Subcutaneous adipose tissue (tissue), 4 donors: ENCODE data around the gene EGFL7. TPM values are rescaled to one million over a fixed set of nuclear protein-coding genes. Genes with fewer than 3 reads are reported as not detected.

ENCODE experiments used
- CTCF ChIP-seq: fragments of 450-650 bp; IDR thresholded peaks from one replicate; pipeline ENCODE4 v1.5.1; 2016; ENCODE audit warnings: low read depth, mild to moderate bottlenecking, control low read depth, antibody characterized with exemption, moderate library complexity
- total RNA-seq, 4 donors: library from RNA; depleted of rRNA; stranded (reverse); fragments of >200 nt; gene quantifications; one replicate each; pipeline ENCODE4 v1.1.0, GENCODE V29; 2016

The EGFL7 gene
- total RNA-seq, 4 donors from 2014 or later, result 47.6 to 161 (median 102) TPM

GRCh38 chr9:136626066-136626725 is 36.5 kb upstream of the EGFL7 start:
- no peak for TF ChIP-seq CTCF

- TF ChIP-seq CTCF, result no peak
Observed at GRCh38 chr9:136626740-136627642, 35.7 kb upstream of the EGFL7 start.

GRCh38 chr9:136627703-136628102 is 35.0 kb upstream of the EGFL7 start:
- TF ChIP-seq CTCF, result no peak

- TF ChIP-seq CTCF, result no peak
Observed at GRCh38 chr9:136628268-136628667, 34.4 kb upstream of the EGFL7 start.

GRCh38 chr9:136629001-136629878 is 33.5 kb upstream of the EGFL7 start:
- no peak for TF ChIP-seq CTCF

- TF ChIP-seq CTCF, result no peak
Observed at GRCh38 chr9:136629879-136630661, 32.6 kb upstream of the EGFL7 start.
